Nephron (organoid): ENCODE measurements around the gene VEGFB.

Experiments
- H3K27ac Mint-ChIP-seq, 3 experiments: 2 replicates each; pipeline ENCODE4 v1.8.0; 2020; ENCODE audit warnings: mixed read lengths in 3 of 3, mild to moderate bottlenecking in 2 of 3, moderate library complexity in 1 of 3
- H3K27me3 Mint-ChIP-seq: 2 replicates; pipeline ENCODE4 v1.8.0; 2021; ENCODE audit warnings: low read depth, mild to moderate bottlenecking, moderate library complexity, mixed read lengths
- H3K36me3 Mint-ChIP-seq: 2 replicates; pipeline ENCODE4 v1.8.0; 2020; ENCODE audit warnings: low read depth, mixed read lengths
- H3K4me1 Mint-ChIP-seq: 2 replicates; pipeline ENCODE4 v1.8.0; 2020; ENCODE audit warnings: mixed read lengths
- H3K4me3 Mint-ChIP-seq, 3 experiments: 2 replicates each; pipeline ENCODE4 v1.8.0; 2020; ENCODE audit warnings: mild to moderate bottlenecking in 3 of 3, mixed read lengths in 3 of 3, moderate library complexity in 2 of 3
- H3K9me3 Mint-ChIP-seq: 2 replicates; pipeline ENCODE4 v1.8.0; 2020; ENCODE audit warnings: mixed read lengths
- TF ChIP-seq, protein P1 (sequence below), 3 experiments: fragments of 200-600 bp; sonication (generic); IDR thresholded peaks; one replicate each; pipeline ENCODE4 v1.5.0; 2021; ENCODE audit warnings: antibody characterized with exemption in 3 of 3; ENCODE audit not compliant: unreplicated experiment in 3 of 3

The VEGFB gene

DNA sequence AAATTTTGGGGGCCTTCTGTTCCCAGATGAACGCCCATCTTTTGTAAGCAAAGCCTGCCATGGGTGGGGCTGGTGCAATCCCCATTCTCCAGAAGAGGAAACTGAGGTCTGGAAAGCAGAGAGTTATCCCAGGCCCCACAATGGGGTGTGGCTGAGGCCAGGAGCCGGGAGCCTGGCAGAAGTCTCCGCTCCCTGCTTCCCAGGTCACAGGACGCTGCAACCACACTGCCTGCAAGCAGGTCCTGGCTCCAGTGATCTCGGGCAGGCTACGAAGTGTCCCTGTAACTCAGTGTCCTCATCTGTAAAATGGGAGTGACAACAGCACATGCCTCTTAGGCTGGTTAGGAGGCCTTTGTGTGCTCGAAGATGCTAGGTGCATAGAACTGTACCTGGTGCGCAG, 18.7 kb downstream of the VEGFB start:
- Mint-ChIP-seq H3K27me3 (no peaks in the 10 kb centered on the region), H3K4me1 (peaks cover 15% of the 10 kb centered on the region), H3K27ac (no peak overlapping the region), H3K9me3 (no peaks in the 10 kb centered on the region), H3K36me3 (peaks cover 10% of the 10 kb centered on the region), H3K4me3 (peak overlapping the region; percentile 46 to 79 (median 76))
- TF ChIP-seq, protein P1, sequence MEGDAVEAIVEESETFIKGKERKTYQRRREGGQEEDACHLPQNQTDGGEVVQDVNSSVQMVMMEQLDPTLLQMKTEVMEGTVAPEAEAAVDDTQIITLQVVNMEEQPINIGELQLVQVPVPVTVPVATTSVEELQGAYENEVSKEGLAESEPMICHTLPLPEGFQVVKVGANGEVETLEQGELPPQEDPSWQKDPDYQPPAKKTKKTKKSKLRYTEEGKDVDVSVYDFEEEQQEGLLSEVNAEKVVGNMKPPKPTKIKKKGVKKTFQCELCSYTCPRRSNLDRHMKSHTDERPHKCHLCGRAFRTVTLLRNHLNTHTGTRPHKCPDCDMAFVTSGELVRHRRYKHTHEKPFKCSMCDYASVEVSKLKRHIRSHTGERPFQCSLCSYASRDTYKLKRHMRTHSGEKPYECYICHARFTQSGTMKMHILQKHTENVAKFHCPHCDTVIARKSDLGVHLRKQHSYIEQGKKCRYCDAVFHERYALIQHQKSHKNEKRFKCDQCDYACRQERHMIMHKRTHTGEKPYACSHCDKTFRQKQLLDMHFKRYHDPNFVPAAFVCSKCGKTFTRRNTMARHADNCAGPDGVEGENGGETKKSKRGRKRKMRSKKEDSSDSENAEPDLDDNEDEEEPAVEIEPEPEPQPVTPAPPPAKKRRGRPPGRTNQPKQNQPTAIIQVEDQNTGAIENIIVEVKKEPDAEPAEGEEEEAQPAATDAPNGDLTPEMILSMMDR (IDR thresholded peaks at IDR 0.05; ENCODE audit: unreplicated experiment in 3 of 3): no peak

- TF ChIP-seq, protein P1 (IDR thresholded peaks at IDR 0.05; ENCODE audit: unreplicated experiment in 3 of 3): no peak
- Mint-ChIP-seq H3K9me3 (no peaks in the 10 kb centered on the region), H3K27me3 (no peaks in the 10 kb centered on the region), H3K4me3 (peak overlapping the region; percentile 41 to 79 (median 76)), H3K36me3 (peaks cover 12% of the 10 kb centered on the region), H3K4me1 (peaks cover 13% of the 10 kb centered on the region), H3K27ac (no peak overlapping the region)
Measured at GRCh38 chr11:64253481-64253880, 19.1 kb downstream of the VEGFB start.

DNA sequence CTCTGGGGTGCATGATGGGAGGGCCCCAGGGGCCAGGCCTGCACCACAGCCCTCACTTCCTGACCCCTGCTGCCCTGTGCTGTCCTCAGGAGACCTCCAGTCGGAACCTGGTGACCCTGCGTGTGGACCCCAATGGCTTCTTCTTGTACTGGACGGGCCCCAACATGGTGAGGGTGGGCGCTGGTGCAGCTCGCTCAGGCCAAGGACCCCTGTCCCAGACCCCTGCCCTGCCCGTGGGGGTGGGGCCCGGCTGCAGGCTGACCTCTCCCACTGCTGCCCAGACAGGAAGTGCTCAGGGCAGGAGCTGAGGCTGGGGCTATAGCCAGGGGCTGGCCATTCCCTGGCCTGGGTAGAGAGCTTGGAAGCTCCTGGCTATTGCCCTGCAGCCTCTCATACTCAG, 19.9 kb downstream of the VEGFB start:
- H3K27ac Mint-ChIP-seq: no peak overlapping the region
- H3K4me1 Mint-ChIP-seq: peaks cover 8% of the 10 kb centered on the region
- peak overlapping the region; percentile 42 to 76 (median 45) for H3K4me3 Mint-ChIP-seq
- no peaks in the 10 kb centered on the region for H3K27me3 Mint-ChIP-seq
- H3K9me3 Mint-ChIP-seq: no peaks in the 10 kb centered on the region
- peaks cover 14% of the 10 kb centered on the region for H3K36me3 Mint-ChIP-seq
- TF ChIP-seq, protein P1 (IDR thresholded peaks at IDR 0.05; ENCODE audit: unreplicated experiment in 3 of 3): no peak

DNA sequence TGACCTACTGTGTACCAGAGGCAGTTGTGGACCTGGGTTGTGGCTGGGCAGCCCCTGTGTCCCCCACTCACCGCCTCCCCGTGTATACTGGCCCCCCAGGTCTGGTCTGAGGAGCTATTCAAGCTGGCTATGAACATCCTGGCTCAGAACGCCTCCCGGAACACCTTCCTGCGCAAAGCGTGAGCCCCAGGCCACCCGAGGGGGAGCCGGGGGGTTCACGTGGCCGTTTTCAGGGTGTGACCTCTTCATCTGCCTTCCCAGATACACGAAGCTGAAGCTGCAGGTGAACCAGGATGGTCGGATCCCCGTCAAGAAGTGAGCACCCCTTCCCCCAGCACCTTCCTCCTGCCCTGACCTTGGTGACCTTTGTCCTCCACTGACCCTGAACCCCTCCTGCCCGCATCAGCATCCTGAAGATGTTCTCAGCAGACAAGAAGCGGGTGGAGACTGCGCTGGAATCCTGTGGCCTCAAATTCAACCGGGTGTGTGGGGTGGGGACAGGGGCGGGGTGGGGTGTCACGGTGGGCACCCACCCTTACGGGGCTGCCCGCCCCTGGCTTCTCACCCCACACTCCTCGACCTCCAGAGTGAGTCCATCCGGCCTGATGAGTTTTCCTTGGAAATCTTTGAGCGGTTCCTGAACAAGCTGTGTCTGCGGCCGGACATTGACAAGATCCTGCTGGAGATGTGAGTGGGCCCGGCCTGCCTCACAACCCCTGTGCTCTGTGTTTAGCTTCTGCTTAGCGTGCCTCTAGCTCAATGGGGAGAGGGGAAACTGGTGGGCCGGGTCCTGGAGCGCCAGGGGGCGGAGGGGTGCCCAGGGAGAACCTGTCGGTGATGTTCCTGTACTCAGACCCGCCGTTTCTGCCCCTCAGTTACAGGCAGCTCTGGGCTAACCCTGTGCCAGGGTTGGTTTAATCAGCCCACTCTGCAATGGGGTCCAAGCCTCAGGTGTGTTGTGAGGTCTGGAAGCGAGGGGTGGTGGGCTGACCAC, 21.0 kb downstream of the VEGFB start:
- no peaks in the 10 kb centered on the region for H3K4me1 Mint-ChIP-seq
- H3K27ac Mint-ChIP-seq: no peak overlapping the region
- peak overlapping the region in 1 of 3 experiments; percentile 12 for H3K4me3 Mint-ChIP-seq
- peaks cover 23% of the 10 kb centered on the region for H3K36me3 Mint-ChIP-seq
- no peaks in the 10 kb centered on the region for H3K9me3 Mint-ChIP-seq
- TF ChIP-seq, protein P1 (IDR thresholded peaks at IDR 0.05; ENCODE audit: unreplicated experiment in 3 of 3): no peak
- no peaks in the 10 kb centered on the region for H3K27me3 Mint-ChIP-seq

GRCh38 chr11:64256300-64256699, 21.9 kb downstream of the VEGFB start:
- Mint-ChIP-seq H3K4me3 (no peak overlapping the region), H3K4me1 (no peaks in the 10 kb centered on the region), H3K27ac (no peak overlapping the region), H3K27me3 (no peaks in the 10 kb centered on the region), H3K9me3 (no peaks in the 10 kb centered on the region), H3K36me3 (peaks cover 23% of the 10 kb centered on the region)
- TF ChIP-seq, protein P1 (IDR thresholded peaks at IDR 0.05; ENCODE audit: unreplicated experiment in 3 of 3): no peak
